Lower leg skin (tissue), 3 donors: ENCODE data around the gene SPPL3.

Experiments used
- CTCF ChIP-seq, 3 donors: fragments of 450-650 bp; IDR thresholded peaks; one replicate each; pipeline ENCODE4 v1.5.1; 2016; ENCODE audit warnings: antibody characterized with exemption in 3 of 3, mild to moderate bottlenecking in 3 of 3, moderate library complexity in 2 of 3
- POLR2A ChIP-seq, 2 donors: fragments of 450-650 bp; IDR thresholded peaks; one replicate each; pipeline ENCODE4 v1.6.1; 2016 to 2017; ENCODE audit warnings: antibody characterized with exemption in 2 of 2, mild to moderate bottlenecking in 1 of 2, moderate library complexity in 1 of 2

GRCh38 chr12:120800665-120801064, 103.5 kb downstream of the SPPL3 start:
- TF ChIP-seq CTCF (IDR thresholded peaks at IDR 0.05) (no peak), POLR2A (IDR thresholded peaks at IDR 0.05) (no peak)
